ENCODE measurements around the gene CETP. TPM values are rescaled to one million over a fixed set of nuclear protein-coding genes. Genes with fewer than 3 reads are reported as not detected.

Gene CETP
- total RNA-seq, 4 donors from 2014 or later: not detected

DNA sequence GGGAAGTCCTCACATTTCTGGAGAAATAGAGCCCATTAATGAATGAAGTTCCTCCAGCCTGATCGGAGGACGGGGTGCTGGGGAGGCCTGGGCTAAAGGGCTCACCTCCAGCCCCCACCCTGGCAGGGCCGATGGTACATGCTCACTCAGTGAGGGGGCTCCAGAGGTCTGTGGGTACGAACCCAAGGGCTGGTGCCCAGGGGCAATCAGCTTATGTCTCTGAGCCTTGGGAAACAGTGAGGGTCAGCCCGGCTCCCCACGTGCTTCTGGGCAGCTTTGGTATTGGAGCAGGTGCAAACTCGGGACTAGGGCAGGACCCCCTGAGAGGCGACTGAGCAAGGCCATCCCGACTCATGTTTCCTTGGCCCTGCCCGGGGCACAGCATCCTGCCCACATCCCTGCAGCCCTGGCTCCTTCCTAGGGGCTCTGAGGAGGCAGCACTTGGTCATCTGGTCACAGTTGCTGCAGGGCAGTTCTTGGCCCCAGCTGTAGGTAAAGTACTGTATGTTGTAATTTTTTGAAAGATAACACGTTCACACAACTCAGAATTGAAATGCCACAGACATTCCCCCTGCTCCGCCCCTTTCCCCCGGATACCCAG, 969 bp upstream of the CETP start:
- Histone ChIP-seq H3K27me3 (no peaks in the 10 kb centered on the region), H3K27ac (no peak overlapping the region), H3K4me1 (peaks cover 0 to 10% of the 10 kb centered on the region in 2 donors), H3K4me3 (no peak overlapping the region), H3K36me3 (no peaks in the 10 kb centered on the region), H3K9me3 (no peaks in the 10 kb centered on the region)
- no peak for DNase-seq
- in situ Hi-C loops (cut with MboI; ENCODE audit: low sequenced_read_pairs in 4 of 4) (no loop called here), intact Hi-C loops (cut with DNase I; ENCODE audit: low total_unique reads) (no loop called here)
- TF ChIP-seq POLR2A (IDR thresholded peaks at IDR 0.05): no peak
- no peak for TF ChIP-seq CTCF (IDR thresholded peaks at IDR 0.05 in 4 of 5, conservative IDR thresholded peaks at IDR 0.05 in 1 of 5)
- ATAC-seq: no peak

- TF ChIP-seq CTCF (IDR thresholded peaks at IDR 0.05 in 4 of 5, conservative IDR thresholded peaks at IDR 0.05 in 1 of 5): no peak
- no peak for TF ChIP-seq POLR2A (IDR thresholded peaks at IDR 0.05)
- in situ Hi-C loops (cut with MboI; ENCODE audit: low sequenced_read_pairs in 4 of 4): no loop called here
- Histone ChIP-seq H3K27ac (peak overlapping the region in 1 of 4 donors; percentile 39), H3K4me3 (no peak overlapping the region), H3K27me3 (no peaks in the 10 kb centered on the region), H3K9me3 (no peaks in the 10 kb centered on the region), H3K36me3 (no peaks in the 10 kb centered on the region), H3K4me1 (peaks cover 0 to 10% of the 10 kb centered on the region in 2 donors)
- intact Hi-C loops (cut with DNase I; ENCODE audit: low total_unique reads): no loop called here
- ATAC-seq (no peak), DNase-seq (no peak)
These were observed 364 bp upstream of the CETP start for GRCh38 chr16:56961386-56961785.

GRCh38 chr16:56964243-56965148, 2.7 kb downstream of the CETP start:
- intact Hi-C loops (cut with DNase I; ENCODE audit: low total_unique reads) (no loop called here), in situ Hi-C loops (cut with MboI; ENCODE audit: low sequenced_read_pairs in 4 of 4) (no loop called here)
- ATAC-seq: peak; percentile 49 to 75
- Histone ChIP-seq H3K4me3 (no peak overlapping the region), H3K27ac (peak overlapping the region in 1 of 4 donors; percentile 20), H3K9me3 (no peaks in the 10 kb centered on the region), H3K4me1 (peaks cover 0 to 10% of the 10 kb centered on the region in 2 donors), H3K36me3 (no peaks in the 10 kb centered on the region), H3K27me3 (no peaks in the 10 kb centered on the region)
- peak; percentile 40 to 66 for DNase-seq
- TF ChIP-seq POLR2A (IDR thresholded peaks at IDR 0.05) (no peak), CTCF (IDR thresholded peaks at IDR 0.05 in 4 of 5, conservative IDR thresholded peaks at IDR 0.05 in 1 of 5) (peak; percentile 51 to 74 (median 71))

DNA sequence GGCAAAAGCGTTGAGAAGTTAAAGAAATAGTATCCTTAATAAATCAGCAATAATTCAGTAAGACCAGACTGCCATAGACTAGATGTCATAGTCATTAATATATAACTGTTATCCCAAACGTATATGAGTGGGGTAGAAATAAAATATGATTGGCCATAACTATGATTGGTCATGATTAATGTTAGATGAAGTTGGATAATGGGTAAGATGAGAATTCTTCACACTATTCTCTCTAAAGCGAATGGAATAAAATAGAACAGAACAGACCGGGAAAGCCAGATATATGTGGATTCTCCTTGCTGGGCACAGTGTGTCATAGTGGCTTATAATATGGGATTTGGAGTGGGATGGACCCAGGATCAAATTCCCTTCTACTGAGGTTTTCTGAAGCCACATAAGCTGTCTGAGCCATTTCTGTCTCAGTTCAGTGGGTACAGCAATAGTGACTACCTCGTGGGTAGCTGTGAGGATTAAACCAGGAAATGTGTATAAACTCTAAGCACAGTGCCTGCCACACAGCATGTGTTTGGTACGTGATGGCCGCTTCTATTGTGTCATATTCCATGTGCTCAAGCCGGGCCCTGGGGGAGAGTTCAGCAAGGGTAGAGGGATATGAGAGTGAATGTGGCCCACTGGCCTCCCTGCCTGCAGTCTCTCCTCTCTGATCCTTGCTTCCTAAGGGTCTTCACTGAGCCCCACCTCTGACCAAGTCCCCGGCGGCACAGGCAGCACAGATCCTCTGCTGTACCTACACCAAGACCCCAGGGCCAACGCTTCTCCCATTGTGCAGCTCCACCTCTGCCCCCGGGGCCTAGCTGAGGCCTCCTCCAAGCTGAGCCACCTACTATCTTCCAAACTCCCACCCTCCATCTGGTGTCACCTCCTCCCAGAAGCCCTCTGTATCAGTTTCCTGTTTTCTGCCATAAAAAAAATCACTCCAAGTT, 3.7 kb downstream of the CETP start:
- no peaks in the 10 kb centered on the region for H3K27me3 ChIP-seq
- H3K4me1 ChIP-seq: peaks cover 0 to 10% of the 10 kb centered on the region in 2 donors
- TF ChIP-seq POLR2A (IDR thresholded peaks at IDR 0.05) (no peak), CTCF (IDR thresholded peaks at IDR 0.05 in 4 of 5, conservative IDR thresholded peaks at IDR 0.05 in 1 of 5) (no peak)
- intact Hi-C loops (cut with DNase I; ENCODE audit: low total_unique reads): no loop called here
- in situ Hi-C loops (cut with MboI; ENCODE audit: low sequenced_read_pairs in 4 of 4): no loop called here
- no peak overlapping the region for H3K4me3 ChIP-seq
- no peaks in the 10 kb centered on the region for H3K9me3 ChIP-seq
- DNase-seq (no peak), ATAC-seq (no peak)
- H3K27ac ChIP-seq: peak overlapping the region in 2 of 4 donors; percentile 24 to 36
- H3K36me3 ChIP-seq: no peaks in the 10 kb centered on the region
